ENCODE measurements around the gene KY. TPM values are rescaled to one million over a fixed set of nuclear protein-coding genes. Genes with fewer than 3 reads are reported as not detected.

KY gene, protein sequence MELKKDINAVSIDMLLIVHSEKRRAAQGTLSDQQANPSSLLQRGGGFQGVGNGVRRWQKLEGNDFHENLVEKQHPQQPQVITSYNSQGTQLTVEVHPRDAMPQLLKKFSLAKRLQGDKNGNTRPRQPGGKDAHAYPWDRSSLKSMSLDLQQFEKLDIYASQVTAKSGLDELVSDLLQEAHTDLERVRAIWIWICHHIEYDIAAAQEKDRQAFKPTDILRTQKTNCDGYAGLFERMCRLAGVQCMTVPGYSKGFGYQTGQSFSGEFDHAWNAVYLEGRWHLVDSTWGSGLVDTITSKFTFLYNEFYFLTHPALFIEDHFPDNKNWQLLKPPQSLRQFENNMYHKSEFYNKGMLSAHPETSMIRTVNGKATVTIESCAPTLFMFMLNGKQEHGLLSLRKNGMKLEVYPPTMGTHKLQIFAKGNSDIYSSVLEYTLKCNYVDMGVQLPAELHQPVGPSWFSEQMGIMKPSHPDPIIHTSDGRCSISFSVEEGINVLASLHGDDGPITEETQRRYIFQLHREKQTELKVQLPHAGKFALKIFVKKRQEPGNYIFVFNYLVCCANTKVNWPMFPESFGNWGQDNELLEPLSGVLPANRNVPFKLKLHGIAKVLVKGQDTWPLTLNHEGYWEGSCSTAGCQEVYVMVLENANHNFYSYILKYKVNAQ
- total RNA-seq (2013) = not detected
- polyA plus RNA-seq (under 1 TPM in 2 of 3 donors, not detected in 1; 0.03 to 0.09 TPM), polyA minus RNA-seq (not detected in 2 replicates), total RNA-seq (0 to 2.3 (median 0.08) reads per million in 11 experiments)

DNA sequence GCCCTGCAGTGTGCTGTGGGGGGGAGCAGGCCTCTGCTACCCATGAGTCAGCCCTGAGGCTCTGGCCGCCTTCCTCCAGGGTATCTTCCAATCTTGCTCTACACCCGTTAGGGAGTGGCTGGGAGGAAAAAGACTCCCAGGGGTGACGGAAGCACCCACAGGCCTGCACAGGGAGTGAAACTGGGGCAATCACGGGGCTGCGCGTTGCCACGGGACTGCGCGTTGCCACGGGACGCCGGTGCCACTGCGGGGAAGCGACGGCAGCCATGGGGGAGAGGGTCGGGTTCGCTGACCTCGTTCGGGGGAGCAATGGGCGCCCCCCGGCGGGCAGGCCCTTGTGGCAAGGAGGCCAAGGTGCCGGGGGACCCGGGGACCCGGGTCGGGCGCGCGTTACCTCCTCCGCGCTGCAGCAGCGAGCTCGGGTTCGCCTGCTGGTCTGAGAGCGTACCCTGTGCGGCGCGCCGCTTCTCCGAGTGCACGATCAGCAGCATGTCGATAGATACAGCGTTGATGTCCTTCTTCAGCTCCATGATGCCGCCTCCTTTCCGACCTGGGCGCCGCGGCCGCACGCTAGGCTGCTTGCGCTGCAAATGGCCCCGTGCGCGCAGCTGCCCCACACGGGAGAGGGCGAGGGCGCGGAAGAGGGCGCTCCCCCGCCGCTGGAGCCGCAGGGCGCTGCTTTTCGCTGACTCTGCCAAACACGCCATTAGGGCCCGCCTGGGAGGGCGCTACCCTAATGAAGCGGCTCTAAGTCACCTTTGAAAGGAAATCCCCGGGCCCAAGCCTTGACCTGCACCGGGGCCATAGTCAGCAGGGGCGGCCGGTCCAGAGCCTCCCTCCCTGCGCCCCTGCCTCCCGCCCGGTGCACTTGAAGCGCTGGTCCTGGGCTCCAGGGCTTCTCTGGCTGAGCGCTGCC, at the start of gene KY:
KY (minus strand) TSS at position 592 of the 916 bp plus-strand sequence; CDS start at position 530, 62 bp downstream.
- H3K4me2 ChIP-seq (replicated peaks; ENCODE audit: extremely low read depth, low read length, poor library complexity, severe bottlenecking) = peak within 1 kb of the TSS; percentile 74
- H3K4me3 ChIP-seq (replicated peaks in 1 of 3; ENCODE audit: low read depth in 2 of 3, low read length in 3 of 3) = peak within 1 kb of the TSS in 1 of 3 experiments; percentile 64
- peak within 1 kb of the TSS; percentile 53 for H2AFZ ChIP-seq (ENCODE audit: insufficient read depth, low read depth, low read length, poor library complexity, severe bottlenecking)
- H3K27ac ChIP-seq (ENCODE audit: low read depth in 1 of 2, low read length in 2 of 2) = no peak within 1 kb of the TSS
- intact Hi-C loops (cut with micrococcal nuclease) = no loop called here
- H3K9me3 ChIP-seq (replicated peaks in 1 of 2; ENCODE audit: control insufficient read depth in 1 of 2, insufficient read depth in 1 of 2, low read length in 2 of 2) = no peaks in the 10 kb centered on the region
- TF ChIP-seq, protein P1, sequence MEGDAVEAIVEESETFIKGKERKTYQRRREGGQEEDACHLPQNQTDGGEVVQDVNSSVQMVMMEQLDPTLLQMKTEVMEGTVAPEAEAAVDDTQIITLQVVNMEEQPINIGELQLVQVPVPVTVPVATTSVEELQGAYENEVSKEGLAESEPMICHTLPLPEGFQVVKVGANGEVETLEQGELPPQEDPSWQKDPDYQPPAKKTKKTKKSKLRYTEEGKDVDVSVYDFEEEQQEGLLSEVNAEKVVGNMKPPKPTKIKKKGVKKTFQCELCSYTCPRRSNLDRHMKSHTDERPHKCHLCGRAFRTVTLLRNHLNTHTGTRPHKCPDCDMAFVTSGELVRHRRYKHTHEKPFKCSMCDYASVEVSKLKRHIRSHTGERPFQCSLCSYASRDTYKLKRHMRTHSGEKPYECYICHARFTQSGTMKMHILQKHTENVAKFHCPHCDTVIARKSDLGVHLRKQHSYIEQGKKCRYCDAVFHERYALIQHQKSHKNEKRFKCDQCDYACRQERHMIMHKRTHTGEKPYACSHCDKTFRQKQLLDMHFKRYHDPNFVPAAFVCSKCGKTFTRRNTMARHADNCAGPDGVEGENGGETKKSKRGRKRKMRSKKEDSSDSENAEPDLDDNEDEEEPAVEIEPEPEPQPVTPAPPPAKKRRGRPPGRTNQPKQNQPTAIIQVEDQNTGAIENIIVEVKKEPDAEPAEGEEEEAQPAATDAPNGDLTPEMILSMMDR (IDR thresholded peaks at IDR 0.05) = no peak
- peaks cover 10% of the 10 kb centered on the region for H3K4me1 Mint-ChIP-seq
- peaks cover 0 to 20% of the 10 kb centered on the region in 2 donors for H3K27me3 ChIP-seq (ENCODE audit: control insufficient read depth in 2 of 2, insufficient read depth in 2 of 2, low read length in 2 of 2)
- WGBS (ENCODE audit: insufficient coverage) = under 1% methylated on average over 76 of the region's 77 CpGs
- H4K20me1 ChIP-seq (ENCODE audit: insufficient read depth, low read length) = no peaks in the 10 kb centered on the region
- peaks cover 0 to 3% (median 0%) of the 10 kb centered on the region in 7 donors for H3K9me3 Mint-ChIP-seq
- no peaks in the 10 kb centered on the region for H3K36me3 ChIP-seq (replicated peaks in 1 of 2; ENCODE audit: control insufficient read depth in 1 of 2, insufficient read depth in 2 of 2, low read length in 2 of 2)
- H3K27me3 Mint-ChIP-seq (ENCODE audit: low read depth in 3 of 3) = peaks cover 26 to 43% (median 30%) of the 10 kb centered on the region in 3 donors
- H3K9ac ChIP-seq (ENCODE audit: insufficient read depth, low read length, poor library complexity, severe bottlenecking) = no peak within 1 kb of the TSS
- no peaks in the 10 kb centered on the region for H3K79me2 ChIP-seq (ENCODE audit: insufficient read depth, low read length)
- peaks cover 0 to 2% of the 10 kb centered on the region in 2 donors for H3K36me3 Mint-ChIP-seq
- no peak within 1 kb of the TSS for H3K27ac Mint-ChIP-seq
- peak in 1 of 3 donors; percentile 21 for DNase-seq
- H3K4me3 Mint-ChIP-seq = peak within 1 kb of the TSS; percentile 68 to 88
- H3K4me1 ChIP-seq (ENCODE audit: control insufficient read depth in 1 of 2, insufficient read depth in 2 of 2, low read length in 2 of 2) = peaks cover 12 to 16% of the 10 kb centered on the region in 2 donors

All from CD14-positive monocyte (primary cell).